HG02852 (cell line): ENCODE data around the gene DOLK.
"Not testable (repeated sequence)": the region's sequence is repeated elsewhere in the genome, so short reads cannot be mapped to it uniquely, and the experiment has no call there.

Source experiments
- ATAC-seq: cut with Tn5 transposase; IDR thresholded peaks from one replicate; pipeline ENCODE4 v1.9.1; 2021; ENCODE audit warnings: mild to moderate bottlenecking, moderate library complexity; ENCODE audit not compliant: unreplicated experiment

The DOLK gene

DNA sequence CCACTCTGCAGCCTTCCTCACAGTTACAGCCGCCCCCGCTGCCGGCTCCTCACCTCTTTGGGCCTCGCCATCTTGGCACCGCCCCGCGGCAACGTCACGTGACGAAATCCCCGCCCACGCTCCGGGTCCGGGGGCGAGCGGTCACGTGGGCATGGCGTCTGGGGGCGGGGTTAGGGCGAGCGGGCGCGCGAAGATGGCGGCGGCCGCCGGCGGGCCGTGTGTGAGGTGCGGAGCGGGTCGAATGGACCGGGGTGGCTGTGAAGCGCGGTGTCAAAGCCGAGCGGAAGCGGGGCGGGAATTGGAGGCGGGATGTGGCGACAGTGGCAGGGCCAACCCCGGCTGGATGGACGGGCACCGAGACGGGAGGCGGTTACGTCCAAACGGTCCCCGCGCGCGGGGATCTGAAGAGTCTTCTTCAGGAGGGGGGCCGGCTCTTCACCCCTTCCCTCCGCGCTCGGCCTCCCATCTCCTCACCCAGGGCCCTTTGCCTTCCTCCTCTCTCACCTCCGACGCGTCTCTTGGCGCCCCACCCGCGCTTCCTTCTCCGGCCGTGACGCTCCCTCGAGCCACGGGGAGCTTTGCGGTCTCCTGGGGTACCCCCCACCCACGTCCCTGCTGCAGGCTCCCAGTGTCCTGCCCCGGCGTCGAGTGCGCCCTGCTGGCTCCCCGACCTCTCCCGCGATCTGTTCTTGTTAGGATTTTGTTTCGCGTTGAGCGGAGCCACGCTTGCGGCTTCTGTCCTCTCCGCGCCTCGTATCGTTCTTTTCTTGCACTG is at the start of gene DOLK, which contains the start of gene NUP188:
TSS of gene DOLK (minus strand) at position 77 of the 775 bp plus-strand sequence. CDS start 300 bp downstream, outside the sequence.
TSS of gene NUP188 (plus strand) at position 173 of the 775 bp plus-strand sequence. CDS start at position 194, 21 bp downstream.
- peak; percentile 79 for ATAC-seq

DNA sequence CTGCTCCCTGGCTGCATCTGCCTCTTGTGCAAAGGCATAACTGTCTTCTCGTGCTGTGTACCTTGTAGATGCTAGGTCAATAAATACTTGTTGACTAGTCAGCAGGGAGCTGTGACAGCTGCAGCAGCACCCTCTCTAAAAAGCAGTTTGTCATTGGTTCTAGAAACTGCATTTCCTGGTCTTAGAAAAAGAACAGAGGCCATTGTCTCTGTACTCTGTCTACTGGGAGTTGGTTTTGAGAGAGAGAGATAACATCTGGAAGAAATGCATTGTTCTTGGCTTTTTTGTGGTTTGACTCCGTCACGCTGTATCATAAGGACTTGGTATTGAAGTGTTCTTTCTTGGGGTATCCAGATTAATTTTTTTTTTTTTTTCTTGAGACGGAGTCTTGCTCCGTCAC is 48.4 kb upstream of the DOLK start:
- no peak for ATAC-seq

DNA sequence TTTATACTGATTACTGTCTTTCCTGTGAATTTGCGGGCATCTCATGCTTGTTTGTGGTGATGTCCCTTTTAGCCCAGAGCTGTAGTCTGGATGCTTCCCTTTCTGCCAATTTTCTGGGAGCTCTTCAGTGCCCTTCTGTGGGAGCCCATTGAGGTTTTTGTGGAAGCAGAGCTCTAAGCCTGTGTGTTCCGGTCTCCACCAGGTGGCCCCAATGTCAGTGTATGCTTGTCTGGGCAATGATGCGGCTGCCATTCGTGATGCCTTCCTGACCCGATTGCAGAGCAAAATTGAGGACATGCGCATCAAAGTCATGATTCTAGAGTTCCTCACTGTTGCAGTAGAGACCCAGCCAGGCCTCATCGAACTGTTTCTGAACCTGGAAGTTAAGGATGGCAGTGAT is 45.6 kb upstream of the DOLK start:
- no peak for ATAC-seq

DNA sequence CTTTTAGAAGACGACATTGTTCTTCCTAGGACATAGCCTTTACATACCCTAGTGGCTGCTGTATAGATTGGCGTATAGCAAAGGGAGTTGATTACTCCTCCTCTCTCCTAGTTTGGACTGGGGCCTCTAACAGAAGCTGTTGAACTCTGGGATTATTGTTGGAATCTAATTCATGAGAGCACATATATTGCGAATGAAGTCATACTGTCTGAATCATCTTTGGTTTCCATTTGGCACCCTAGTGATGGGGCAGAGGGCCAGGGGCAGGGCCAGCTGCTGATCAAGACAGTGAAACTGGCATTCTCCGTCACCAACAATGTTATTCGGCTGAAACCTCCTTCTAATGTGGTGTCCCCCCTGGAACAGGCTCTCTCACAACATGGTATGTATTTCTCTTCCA is 40.4 kb upstream of the DOLK start:
- ATAC-seq: no peak

DNA sequence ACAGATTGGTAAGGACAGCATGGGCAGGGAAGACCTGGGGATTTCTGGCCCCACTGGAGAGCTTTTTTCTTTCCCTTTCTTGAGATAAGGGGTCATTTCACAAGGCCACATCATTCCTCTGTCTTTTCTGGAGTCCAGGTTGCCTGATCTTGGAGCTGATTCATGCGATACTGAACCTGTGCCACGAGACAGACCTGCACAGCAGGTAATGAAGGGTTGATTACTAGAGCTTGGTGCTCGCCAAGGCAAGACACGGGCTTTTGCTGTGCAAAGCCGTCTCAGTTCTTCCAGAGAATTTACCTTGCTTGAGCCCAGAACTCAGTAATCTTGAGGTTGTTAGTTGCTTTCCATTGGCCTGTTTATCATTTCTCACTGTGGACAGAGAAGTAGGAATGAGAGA is 39.3 kb upstream of the DOLK start:
- no peak for ATAC-seq

DNA sequence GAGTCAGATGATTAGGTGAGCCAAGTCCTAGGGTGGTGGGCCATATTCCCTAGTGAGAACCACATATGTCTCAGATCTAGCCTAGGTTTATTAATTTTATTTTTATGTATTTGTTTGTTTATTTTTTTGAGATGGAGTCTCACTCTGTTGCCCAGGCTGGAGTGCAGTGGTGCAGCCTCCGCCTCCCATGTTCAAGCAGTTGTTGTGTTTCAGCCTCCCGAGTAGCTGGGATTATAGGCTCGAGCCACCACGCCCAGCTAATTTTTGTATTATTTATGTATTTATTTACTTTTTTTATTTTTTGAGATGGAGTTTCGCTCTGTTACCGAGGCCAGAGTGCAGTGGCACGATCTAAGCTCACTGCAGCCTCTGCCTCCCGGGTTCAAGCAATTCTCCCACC is 36.1 kb upstream of the DOLK start:
- no peak for ATAC-seq

DNA sequence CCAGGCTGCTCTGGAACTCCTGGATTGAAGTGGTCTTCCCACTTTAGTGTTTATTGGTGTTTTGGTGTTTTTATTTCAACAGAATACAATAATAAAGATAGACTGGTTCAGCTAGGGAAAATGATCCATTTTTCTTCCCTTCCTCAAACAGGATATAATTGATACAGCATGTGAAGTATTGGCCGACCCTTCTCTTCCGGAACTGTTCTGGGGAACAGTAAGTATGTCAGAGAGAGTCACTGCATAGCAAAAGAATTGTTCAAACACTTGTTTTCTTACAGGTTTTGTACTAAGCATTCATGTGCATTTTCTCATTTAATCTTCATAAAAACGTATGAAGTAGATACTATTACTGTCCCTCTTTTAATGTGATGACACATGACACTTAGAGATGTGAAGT is 31.7 kb upstream of the DOLK start:
- no peak for ATAC-seq

DNA sequence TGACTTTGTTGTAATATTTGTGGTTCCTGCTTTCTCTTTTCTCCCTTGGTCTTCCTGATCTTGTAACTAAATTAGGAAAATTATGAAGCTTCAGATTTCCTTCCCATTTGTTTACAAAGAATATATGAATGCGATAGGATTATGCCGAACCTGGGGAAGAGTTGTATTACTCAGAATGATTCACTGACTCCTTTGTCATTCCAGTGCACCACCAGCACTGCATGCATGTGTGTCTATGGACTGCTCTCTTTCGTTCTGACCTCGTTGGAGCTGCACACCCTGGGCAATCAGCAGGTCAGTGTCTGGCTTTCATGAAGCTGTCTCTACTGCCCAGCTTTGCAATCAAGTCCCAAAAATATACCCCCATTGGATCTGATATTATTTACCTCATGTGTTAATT is 25.6 kb upstream of the DOLK start:
- ATAC-seq: no peak

DNA sequence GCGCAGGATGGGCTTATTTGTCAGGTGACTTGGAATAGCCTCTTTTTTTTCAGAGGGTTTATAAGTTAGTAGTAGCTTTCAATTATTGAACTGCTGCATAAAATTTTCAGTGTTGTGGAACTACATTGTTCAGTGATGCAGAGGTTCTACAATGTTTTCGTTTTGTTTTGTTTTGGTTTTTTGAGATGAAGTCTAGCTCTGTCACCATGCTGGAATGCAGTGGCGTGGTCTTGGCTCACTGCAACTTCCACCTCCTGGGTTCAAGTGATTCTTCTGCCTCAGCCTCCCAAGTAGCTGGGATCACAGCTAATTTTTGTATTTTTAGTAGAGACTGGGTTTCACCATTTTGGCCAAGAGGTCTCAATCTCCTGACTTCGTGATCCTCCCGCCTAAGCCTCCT is 22.1 kb upstream of the DOLK start:
- ATAC-seq: no peak

DNA sequence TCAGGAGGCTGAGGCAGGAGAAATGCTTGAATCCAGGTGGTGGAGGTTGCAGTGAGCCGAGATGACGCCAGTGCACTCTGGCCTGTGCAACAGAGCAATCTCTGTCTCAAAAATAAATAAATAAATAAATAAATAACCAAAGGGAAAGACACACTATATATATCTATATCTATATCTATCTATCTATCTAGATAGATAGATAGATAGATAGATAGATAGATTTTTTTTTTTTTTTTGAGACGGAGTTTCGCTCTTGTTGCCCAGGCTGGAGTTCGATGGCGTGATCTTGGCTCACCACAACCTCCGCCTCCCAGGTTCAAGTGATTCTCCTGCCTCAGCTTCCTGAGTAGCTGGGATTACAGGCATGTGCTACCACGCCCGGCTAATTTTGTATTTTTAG is 14.0 kb upstream of the DOLK start:
- ATAC-seq: not testable (repeated sequence)

DNA sequence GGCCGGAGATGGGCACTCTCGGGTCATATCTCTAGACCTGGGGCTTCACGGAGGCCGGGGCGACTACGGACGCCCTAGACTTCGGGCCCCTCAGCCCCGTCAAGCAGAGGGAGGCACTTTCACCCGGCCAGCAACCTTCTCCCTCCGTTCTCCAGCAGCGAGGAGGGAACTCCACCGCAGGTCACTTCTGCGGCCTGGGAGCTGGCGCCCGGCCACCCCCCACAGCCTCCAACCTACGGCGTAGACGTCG is 201 bp downstream of the DOLK start:
- no peak for ATAC-seq

DNA sequence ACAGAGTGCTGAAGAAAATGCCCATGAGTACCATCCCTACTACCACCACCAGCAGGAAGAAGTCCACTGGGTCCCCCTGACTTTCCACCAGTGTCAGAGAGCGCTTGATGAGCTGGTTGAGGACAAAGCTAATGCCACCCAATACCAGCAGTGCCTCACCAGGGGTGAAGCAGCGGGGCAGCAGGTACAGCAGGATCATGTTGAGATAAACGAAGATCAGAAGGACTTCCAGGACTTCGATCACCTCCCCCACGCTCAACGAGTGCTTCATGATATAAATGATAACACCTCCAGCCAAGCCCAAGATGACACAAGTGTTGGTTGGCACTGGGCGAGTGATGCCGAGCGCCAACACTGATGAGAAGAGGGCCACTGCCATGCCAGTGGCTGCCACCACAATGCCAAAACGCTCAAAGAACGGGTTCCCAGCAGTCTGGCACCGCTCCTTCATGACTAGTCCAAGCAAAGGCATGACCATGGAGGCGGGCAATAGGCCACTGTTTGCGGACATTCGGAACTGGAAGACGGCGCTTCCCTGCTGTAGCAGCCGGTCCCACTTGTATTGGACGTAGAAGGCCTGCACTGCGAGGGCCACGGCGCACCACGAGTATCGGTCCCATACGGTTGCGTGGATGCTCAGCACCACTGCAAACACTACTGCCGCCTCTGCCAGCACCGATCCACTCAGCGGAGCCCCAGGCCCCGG is 679 bp downstream of the DOLK start:
- ATAC-seq: no peak

DNA sequence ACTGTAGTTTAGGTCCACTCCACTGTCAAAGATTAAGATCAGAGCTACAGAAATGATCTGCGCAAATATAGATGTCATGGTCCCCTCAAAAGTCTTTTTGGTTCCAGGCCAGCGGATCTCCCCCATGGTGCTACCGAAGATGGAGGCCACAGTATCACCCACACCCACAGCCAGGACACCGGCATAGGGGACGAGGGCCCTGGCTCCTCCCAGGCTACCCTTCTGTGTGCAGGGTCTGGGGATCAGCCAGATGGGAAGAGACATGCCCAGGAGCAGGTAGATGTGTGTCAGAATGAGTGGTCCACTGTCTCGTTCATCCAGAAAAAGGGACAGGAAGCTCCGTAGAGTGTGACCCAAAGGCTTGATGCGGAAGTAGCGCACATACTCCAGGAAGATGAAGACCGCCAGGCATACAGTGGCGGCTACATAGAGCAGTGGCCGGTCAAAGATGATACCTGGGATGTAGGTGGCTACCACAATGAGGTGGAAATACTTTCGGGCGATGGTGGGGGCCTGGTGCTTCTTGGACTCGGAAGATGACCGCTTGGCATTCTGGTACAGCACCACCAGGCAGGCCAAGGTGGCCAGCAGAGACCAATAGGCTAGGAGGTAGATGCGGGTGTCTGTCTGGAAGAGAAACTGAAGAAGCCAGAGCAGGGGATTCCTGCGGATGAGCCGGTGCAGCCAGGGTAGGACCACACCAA is 1.5 kb downstream of the DOLK start:
- no peak for ATAC-seq

DNA sequence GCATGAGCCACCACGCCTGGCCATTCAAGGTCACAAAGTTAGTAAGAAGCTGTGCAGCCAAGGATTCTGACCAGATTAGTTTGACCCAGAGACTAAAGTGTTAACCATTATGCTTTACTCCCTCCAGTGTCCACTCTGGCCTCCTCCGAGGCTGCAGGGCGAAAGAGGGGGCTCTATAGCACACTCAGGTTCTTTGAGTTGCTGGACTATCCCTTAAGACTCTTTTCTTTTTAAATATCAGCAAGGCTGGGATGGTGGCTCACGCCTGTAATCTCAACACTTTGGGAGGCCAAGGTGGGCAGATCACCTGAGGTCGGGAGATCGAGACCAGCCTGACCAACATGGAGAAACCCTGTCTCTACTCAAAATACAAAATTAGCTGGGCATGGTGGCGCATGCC is 2.4 kb downstream of the DOLK start:
- ATAC-seq: not testable (repeated sequence)

DNA sequence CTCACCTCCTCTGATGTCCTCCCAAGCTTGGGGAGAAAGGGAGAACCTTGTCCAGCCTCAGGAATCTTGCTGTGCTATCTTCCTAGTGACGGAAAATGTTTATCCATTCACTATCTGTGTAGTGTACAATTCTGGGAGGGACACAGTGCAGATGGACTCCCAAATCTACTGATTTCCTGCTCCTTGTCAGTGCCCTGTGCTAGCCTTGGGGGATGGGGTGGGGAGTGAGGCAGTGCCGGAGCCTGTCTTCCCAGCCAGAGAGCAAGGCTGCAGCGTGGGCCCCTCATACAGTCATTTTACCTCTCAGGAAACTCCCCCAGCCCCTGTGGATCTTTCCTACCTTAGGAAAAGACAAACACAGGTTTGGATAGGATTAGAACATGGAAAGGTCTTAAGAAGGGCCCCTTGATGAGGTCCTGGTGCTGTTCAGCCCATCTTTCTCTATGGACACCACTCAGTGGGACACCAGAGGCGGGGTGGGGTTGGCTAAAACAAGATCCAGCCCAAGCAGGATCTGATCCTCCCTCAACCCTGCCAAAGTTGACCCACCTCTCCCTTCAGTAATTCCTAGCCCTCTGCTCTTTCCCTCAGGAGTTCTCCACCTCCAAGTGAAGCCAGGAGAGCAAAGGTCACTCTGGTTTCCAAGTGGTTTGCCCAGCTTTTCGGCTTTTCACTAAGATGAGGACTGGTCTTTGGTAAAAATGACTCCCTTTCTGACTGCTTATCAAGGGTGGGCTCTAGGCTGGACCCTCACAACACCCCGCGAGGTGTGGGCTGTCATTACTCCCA is 3.4 kb downstream of the DOLK start:
- ATAC-seq: no peak

DNA sequence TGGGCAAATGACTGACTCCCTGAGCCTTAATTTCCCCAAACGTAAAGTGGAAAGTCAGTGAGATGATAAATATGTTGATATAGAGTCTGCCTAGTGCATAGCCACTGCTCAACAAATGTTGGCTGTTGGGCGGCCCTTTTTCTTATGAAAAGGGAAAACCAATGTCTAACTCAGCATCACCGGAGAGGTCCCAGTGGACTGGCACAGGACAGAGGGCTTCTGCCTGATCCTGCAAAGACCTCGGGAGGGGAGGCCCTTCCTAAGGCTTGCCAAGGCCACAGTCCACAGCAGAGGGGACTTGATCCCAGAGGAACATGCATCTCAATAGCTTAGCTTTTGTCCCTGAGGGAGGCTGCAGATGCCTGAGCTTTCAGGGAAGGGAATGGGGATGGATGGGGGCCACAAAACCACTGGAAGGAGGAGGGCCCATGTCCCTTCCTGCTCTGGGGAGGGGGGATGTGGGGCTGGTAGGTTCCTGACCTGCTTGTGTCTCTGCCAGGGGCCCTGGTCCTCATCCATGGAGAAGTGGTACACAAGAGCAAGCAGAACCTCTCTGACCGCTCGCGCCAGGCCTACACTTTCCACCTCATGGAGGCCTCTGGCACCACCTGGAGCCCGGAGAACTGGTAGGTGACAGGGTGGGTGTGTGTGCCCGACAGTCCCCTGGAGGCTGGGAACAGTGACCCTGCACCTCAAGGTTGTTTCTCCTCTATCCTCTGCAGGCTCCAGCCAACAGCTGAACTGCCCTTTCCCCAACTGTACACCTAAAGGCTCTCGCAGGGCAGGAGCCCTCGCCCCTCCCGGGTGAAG is 6.3 kb downstream of the DOLK start:
- ATAC-seq: no peak

DNA sequence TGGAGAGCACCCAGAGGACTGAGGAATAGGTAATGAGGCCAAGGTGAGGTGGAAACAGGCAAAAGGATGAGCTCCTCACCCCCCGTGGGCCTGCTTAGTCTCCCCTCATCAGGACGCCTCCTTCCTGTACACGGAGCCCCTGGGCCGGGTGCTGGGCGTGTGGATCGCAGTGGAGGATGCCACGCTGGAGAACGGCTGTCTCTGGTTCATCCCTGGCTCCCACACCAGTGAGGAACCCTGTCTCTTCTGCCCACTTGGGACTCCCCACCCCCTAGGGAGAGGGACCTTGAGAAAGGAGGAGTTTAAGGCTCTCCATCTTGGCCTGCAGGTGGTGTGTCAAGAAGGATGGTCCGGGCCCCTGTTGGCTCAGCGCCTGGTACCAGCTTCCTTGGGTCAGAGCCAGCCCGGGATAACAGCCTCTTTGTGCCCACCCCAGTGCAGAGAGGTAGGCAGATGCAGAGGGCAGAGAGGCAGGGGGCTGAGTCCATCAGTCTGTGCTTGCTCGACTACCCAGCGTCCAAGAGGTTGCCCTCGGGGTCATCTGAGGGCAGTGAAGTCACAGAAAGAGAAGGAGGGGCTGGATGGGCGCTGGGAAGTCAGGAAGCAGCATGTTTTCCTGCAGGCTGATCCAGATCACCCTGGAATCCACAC is 7.0 kb downstream of the DOLK start:
- ATAC-seq: no peak

DNA sequence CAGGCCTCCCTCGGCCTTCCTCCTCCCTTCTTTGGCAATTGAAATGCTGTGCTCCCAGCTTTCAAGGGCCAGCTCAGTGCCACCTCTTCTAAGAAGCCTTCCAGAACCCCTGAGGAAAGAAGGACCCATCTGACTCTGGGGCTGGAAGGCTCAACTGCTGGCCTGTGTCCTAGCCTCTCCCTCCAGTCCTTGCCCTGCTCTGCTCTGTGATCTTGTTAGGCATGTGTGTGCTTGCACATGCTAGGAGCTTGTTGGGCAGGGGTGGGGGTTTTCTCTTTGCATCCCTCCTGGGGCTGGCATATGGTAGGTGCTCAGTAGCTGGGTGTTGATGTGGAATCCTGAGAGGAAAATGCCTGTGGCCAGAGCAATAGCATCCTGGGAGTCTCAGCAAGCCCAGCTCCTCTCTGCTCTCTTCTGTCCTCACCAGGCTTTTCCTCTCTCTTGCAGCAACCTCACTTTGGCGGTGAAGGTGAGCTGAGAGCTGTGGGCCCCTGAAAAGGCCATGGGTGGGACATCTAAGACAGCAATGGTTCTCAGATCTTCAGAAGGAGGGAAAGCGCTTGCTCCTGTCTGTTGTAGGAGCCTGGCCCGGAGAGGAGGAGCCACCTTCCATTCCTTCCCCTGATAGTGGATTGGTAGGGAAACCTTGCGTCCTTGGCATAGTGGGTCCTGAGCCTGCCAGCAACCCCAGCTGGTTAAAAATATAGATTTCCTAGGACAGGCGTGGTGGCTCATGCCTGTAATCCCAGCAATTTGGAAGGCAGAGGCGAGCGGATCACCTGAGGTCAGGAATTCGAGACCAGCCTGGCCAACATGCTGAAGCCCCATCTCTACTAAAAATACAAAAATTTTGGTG is 9.9 kb downstream of the DOLK start:
- ATAC-seq: no peak
